ENCODE data around the gene TSHR.
A peak's percentile ranks its signal among the peaks of the same experiment; 100 is the strongest.
"Not testable (repeated sequence)": the region's sequence is repeated elsewhere in the genome, so short reads cannot be mapped to it uniquely, and the experiment has no call there.

Gene TSHR

DNA sequence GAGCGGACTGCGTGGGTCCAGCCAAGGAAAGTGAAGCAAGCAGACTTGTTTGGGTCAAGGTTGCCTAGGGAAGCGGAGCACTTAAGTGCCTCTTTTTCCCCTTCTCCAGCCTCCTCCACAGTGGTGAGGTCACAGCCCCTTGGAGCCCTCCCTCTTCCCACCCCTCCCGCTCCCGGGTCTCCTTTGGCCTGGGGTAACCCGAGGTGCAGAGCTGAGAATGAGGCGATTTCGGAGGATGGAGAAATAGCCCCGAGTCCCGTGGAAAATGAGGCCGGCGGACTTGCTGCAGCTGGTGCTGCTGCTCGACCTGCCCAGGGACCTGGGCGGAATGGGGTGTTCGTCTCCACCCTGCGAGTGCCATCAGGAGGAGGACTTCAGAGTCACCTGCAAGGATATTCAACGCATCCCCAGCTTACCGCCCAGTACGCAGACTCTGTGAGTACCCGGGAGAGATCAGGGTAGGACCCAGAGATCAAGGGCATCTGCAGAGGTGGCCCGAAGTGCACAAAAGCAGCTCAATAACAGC lies at the start of gene TSHR:
Gene TSHR (plus strand): TSS at position 206 of the 526 bp plus-strand sequence. CDS start 60 bp downstream, at position 266.
- no peak for DNase-seq

DNA sequence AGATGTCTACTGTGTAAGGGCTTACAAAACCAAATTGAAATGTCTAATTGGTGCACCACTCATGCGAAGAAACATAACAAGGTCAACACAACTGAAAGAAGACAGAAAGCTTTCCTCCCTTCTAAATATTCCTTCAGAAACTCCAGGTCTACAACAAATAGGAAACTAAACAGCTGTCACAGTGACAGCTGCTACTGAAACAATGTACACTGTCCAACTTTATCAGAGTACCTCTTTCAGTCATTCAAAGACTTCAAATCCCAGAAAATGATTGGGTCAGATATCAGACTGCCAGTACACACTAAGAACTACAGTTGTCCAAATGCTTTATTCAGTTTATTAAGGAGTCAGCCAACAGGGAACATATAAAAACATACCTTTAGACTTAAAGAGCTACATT lies 49.1 kb upstream of the TSHR start:
- DNase-seq = no peak

DNA sequence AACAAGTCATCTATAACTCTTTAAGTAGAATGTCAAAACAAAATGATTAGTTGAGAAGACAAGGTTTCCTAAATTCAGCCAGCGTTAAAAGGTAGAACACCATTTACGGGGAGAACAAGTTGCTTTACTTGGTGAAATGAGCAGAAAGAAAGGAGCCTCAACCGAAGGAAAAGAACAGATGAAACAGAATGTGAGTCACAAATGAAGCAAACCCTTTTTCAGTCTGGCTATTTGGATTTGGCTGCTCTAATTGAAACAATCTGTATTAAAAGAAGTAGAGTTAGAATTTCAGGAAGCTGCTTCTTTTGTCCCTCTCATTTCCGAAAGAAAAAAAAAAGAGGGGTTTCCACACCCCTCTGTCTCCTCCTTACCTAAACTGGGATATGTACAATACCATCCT lies 48.5 kb upstream of the TSHR start:
- DNase-seq = no peak

DNA sequence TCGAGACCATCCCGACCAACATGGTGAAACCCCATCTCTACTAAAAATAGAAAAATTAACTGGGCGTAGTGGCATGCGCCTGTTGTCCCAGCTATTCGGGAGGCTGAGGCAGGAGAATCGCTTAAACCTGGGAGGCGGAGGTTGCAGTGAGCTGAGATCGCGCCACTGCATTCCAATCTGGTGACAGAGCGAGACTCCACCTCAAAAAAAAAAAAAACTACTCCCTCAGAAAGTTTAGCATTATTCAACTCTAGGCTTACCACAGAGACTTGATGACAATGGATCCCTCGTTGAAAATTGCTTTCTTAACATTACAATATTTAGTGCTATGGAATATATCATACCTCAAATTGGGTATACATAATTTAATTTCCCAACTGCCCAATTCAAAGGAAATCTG lies 43.4 kb upstream of the TSHR start:
- DNase-seq = not testable (repeated sequence)

DNA sequence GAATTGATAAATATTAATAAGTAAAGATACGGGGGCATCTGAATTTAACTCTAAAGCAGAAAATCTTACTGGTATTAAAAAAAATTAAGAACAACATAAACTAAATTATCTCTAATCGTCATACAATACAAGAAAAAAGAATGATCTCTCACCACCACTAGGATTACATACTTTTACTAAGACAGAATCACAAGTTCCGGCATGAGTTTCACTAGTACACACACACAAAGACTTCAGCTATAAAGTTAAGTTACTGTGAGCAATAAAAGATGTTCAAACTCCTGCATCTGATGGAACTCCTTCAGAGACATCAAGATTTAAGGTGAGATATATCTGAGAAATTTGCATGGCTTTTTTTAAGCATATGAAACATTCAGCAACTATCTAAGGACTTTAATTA lies 35.8 kb upstream of the TSHR start:
- DNase-seq = no peak

DNA sequence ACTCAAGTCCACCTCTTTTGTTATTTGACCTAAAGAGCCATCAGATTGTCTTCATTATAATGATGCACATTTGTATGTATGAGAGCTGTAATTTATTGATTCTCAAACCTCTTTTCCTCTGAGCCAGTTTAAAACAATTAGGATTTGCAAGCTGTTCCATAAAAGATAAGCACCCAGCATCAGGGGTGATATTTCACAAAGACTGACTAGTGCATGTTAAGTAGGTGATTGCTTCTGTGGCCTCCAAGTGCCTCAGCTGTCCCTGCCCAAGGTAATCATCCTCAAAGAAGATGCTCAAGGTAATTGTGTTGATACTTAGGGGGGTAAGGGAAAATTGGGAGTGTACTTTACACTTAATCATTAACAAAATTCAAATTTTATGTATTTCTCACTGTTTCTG lies 32.1 kb upstream of the TSHR start:
- peak; percentile 85 for DNase-seq

DNA sequence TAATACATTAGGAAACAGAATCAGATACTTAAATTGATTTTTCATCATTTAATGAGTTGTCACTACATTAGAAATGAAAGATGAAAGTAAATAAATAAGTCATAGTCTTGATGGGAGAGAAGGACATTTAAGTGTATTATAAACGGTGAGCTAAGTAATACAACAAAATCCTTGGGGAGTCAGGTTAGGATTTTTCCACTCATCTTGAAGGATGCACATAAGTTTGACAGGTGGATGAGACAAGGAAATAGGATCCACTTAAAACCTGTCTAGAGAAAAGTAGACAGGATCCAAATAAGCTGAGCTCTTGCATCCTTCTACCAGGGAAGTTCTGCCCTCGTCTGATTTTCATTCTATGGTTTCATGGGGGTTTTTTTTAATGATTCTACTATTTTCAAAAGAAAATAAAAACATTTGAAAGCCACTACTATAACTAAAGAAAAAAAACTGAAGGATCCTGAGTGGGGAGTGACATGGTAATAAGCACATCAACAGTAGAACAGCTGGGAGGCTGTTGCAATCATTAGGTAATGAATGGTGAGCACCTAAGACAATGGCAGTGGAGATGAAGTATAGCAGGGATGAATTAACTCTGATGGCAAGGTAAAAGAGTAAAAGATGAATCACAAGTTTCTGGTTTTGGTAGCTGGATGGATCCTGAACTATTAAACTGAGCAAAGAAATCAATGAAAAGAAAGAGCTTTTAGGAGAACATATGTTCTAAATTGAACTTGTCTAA lies 30.9 kb upstream of the TSHR start:
- no peak for DNase-seq

DNA sequence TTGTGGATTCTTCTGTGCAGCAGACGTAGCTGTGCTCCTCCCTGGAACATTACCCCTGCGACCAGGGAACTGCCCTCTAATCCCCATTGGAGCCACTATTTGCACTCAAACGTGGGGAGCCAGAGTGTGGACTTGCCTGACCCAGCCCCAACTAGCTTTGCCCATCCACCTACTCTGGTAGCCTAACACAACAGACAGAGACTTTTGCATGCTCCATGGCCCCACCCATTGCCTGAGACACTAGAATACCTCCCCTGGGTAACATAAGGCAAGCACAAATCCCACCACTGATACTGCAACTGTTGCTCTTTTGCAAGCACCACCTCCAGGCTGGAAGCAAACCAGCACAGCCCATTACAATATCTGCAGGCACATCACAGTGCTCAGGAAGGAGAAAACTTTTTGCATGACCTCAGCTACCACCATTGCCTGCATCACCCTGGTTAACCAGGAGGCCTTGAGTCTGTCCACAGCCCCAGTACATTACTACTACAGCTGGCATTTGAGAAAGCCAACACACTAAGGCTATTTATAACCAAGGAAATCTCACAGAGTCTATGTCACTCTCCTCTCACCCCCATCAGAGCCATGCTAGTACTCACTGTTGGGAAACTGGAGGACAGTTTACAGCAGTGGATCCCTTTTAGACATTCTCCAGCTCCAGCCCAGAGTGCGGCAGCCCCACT lies 28.9 kb upstream of the TSHR start:
- DNase-seq = no peak

DNA sequence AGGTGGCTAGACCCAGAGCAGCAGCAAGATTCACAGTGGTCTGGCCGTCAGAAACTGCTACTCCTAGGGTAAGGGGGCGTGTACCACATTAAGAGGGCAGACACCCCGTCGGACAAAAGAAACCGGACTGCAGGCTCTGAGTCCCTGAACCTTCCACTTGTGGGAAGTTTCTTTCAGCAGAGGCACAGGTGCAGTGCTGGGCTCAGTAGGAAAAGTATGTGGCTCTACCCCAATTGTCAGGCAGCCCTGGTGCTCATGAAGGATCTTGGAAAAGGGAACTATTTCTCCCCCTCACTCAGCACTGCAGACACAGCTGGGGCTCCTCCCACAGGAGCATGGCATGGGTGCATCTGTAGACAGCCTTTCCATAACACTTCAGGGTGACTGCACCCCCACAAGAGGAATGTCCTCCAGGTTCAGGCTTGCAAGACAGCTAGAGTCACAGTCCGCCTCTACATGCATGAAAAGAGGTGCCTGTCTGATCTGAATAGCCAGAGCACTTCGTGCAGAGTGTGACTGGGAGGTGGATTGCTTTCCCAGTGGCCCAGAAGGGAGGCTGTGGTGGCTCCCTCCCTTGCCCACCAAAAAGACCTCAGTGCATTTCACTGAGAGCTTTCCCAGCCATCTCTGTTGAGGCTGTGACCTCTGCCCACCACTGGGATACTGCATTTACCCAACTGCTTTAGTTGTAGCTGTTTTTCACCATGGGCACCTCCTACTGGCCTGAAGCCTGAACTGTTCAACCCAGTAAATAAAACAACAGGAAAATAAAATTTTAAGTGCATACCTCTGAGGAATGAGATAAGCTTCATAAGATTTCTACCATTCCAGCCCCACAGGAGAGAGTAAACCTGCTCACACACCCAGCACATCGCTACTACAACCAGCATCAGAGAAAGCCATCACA lies 28.1 kb upstream of the TSHR start:
- no peak for DNase-seq

DNA sequence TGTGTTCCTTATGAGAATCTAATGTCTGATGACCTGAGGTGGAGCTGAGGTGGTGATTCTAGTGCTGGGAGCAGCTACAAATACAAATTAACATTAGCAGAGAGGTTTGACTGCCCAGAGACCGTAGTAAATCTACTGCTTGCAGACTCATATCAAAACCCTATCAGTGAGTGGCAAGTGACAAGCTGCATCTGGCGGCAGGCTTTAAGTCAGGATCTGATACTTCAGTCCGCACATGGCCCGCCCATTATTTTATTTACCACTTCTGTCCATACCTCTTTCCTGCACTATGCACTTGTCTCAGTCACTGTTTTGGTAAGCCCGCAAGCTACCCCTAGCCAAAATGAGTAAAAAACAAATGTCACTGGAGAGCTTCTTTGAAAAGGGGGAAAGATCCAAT lies 25.3 kb upstream of the TSHR start:
- no peak for DNase-seq

DNA sequence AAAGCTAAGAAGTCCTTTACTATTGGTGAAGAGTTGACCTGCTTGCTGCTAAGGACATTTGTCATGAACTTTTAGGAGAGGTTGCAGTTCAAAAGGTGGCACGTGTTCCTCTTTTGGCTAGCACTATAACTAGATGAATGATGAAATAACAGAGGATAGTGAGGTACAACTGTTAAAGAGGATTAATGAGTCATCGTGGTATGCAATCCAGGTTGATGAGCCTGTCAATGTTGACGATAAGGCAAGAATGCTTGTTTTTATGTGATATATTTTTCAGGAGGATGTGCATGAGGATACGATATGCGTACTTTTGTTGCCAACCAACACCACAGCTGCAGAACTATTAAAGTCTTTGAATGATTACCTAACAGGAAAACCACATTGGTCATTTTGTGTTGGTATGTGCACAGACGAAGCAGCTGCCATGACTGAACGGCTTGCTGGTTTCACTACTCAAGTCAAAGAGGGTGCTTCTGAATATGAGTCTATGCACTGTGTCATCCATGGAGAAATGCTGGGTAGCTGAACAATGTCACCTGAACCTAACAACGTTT lies 24.5 kb upstream of the TSHR start:
- no peak for DNase-seq

DNA sequence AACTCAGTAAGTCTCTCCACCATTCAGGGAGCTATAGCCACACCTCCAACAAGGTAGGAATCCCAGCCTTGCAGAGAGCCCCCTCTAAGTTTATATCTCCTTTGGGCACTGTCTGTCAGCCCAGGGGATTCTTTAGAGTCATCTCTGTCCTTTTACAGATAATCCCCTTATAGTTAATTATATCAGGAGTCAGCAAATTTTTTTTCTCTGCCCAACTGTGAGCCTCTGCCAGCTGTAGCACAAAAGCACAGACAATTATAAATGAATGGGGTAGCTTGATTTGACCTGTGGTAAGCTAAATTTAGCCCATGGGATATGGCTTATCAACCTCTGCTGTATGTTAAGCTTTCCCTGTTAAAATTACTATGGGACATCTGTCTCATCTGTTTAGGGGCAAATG lies 22.1 kb upstream of the TSHR start:
- DNase-seq = no peak

DNA sequence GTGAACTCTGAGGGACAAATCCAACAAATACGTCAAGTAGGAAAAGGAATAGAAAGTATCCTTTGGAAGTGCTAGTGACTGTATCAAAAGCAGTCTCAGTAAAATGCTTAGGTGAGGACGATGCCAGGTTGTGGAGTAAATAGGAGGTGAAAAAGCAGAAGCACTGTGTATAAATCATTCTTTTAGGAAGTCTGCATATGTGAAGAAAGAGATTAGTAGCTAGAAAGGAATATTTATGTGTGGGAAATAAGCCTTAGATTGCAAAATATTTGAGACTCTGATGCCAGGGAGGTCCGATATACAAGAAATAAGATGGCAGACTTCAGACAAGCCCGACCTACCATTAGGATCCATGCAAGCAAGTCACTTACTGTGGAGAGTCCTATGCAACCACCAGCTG lies 21.7 kb upstream of the TSHR start:
- DNase-seq = no peak

DNA sequence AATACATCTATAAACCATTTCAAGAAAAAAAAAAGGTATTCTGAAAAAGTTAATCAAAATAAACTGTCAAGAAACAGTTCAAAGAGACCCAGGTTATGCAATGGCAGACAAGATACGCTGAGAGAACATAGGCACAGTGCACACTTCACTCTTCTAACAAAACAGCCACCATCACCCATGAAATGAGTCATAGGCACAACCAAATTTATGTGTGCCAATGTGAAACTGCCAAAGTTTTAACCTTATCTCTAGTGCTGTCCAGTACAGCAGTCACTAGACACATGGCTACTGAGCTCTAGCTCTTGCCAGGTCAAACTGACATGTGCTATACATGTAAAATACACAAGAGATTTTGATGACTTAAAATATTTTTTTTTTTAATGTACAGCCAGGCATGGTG lies 15.3 kb upstream of the TSHR start:
- no peak for DNase-seq

DNA sequence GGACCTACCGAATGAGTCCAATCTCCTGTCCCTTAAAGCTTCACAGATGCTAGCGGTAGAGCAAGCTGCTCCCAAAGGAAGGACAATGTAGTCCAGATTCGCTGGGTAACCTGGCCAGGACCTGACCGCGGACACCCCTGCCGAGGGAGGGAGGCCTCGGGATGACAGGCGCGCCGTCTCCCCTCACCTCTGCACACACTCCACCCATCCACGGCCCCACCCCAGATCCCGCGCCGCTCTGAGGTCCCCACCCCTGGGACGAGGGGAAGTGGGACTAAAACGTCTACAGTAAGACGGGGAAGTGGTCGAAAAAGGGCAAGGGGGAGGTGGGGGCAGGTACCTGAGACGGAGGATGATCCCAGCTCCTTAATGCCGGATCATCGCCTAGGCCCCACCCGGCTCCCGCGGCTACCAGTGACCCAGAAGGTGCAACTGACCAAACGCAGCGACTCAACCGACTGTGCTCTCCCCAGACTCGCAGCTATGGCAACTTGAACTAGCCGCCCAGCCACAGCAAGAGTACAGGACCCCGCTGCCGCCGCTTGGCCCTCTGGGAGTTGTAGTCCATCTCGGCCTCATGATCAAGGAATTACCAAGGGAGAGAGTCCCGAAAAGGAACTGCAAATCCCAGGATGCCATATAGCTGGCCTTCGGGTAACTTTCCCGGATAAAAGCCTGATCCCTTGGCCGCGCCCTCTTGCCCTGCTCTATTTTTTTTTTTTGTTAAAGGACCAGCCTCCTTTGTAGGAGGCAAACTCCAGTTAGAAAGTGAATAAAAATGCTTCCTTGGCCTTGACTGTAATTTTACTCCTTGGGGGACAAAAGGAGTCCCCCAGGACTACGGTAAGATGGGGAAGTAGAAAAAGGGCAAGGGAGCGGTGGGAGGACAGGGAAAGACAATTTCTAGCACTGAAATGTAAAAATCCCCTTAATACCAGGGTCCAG lies 13.9 kb upstream of the TSHR start, which contains the start of gene CEP128:
Gene CEP128 (minus strand): TSS at position 498 of the 945 bp plus-strand sequence.
- DNase-seq = peak; percentile 95

DNA sequence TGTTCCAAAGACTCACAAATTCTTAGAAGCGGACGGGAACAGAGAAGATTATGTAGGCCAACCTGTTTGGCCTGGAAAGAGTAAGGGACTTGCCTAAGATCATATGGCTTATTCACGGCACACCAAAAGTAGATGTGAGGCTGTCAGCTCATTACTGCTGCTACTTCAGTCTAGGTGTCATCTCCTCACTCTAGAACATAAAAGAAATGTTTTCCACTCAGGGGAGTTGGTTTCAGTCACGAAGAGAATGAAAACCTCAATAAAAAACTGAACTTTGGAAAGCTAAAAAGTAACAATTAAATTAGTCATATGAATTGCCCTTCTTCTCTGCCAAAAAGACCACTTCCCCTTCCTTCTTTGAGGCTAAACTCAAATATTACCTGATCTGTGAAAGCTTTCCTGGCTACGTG lies 13.2 kb upstream of the TSHR start:
- no peak for DNase-seq

DNA sequence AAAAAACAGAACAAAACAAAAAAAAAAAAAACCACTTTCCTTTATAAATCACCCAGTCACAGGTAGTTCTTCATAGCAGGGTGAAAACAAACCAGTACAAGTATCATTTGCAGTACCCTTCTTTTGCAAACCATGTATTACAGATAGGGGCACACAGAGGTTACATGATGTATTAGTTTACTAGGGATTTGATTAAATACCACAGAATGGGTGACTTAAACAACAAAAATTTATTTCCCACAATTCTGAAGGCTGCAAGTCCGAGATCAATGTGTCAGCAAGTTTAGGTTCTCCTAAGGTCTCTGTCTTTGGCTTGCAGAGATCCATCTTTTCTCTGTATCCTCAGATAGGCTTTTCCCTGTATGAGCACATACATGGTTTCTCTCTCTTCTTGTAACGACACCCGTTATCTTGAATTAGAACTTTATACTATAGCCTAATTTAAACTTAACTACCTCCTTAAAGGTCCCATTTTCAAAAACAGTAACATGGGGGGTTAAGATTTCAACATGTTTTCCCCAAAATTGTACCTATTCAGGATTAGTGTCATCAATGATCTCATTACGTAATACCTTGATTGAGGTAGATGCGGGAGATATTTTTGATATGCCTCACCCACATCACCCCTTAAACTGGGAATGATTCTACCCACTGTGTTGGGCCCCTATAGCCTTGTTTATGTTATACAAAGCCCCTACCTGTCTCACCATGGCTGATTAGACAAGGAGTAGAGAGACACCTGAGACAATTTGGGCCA lies 10.4 kb upstream of the TSHR start:
- DNase-seq = no peak

DNA sequence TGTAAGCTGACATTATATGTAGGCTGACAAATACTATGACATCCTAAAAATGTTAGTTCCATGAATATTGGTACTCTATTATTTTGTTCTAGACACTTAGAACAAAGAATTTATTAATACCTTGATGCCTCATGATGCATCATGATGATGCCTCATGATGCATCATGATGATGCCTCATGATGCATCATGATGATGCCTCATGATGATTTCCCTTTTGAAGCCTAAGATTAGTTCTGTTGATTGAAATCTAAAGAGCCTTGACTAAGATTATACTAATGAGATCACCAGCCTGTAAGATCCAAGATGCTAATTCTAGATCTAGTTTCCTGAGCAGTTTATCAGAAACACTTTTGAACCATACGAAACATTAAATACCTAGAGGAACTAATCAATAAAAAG lies 9.2 kb upstream of the TSHR start:
- DNase-seq = no peak

DNA sequence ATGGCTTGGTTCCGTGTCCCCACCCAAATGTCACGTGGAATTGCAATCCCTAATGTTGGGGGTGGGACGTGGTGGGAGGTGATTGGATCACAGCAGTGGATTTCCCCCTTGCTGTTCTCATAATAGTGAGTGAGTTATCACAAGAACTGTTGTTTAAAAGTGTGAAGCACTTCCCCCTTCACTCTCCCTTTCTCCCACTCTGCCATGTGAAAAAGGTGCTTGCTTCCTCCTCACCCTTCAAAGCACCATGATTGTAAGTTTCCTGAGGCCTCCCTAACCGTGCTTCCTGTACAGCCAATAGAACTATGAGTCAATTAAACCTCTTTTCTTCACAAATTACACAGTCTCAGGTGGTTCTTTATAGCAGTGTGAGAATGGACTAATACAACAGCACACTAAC lies 8.6 kb upstream of the TSHR start:
- no peak for DNase-seq

DNA sequence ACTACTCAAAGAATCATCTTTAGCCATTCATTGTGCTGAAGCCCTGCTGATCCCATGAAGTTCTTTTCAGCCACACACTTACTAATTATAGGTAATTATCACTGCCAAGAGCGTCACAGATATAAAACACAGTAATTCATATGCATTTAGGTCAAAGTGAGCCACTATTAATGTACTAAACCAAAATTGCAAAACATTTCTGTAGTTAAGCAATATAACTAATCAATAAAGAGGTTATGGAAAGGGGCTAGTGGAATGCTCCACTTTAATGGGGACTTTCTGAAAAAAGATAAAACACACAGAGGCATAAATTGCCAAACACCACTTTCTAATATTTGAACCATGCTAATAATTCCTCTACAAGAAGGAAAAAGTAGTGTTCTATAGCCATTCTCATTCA lies 7.1 kb upstream of the TSHR start:
- DNase-seq = no peak

DNA sequence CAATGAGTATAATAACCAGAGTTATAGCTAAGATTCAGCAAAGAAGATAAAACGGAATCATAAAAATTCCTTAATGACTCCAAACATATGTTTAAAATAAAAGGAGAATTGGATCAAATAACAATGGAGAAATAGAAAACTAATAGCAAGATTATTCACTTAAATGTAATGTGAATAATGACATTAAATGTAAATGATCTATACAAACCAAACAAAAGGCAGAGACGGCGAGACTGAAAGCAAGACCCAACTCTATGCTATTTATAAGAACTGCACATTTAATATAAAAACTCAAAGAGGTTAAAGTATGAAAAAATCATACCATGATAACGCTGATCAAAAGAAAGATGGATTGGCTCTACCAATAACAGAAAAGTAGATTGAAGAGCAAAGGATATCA lies 3.9 kb upstream of the TSHR start:
- no peak for DNase-seq

Data from NCI-H187 treated with DMSO at 0.1 percent for 48 hours (cell line).